Neural cell (in vitro differentiated cells): ENCODE data around the gene ARHGAP10.
"Not testable (repeated sequence)": the region's sequence is repeated elsewhere in the genome, so short reads cannot be mapped to it uniquely, and the experiment has no call there.

ENCODE experiments used
- CTCF ChIP-seq: fragments of 450-650 bp; IDR thresholded peaks from 2 replicates; pipeline ENCODE4 v1.5.1; 2014; ENCODE audit warnings: antibody characterized with exemption, mild to moderate bottlenecking, moderate library complexity; ENCODE audit not compliant: poor library complexity, severe bottlenecking
- EP300 ChIP-seq: fragments of 450-650 bp; conservative IDR thresholded peaks from 2 replicates; pipeline ENCODE4 v1.6.1; 2014; ENCODE audit warnings: antibody characterized with exemption, mild to moderate bottlenecking, moderate library complexity; ENCODE audit not compliant: poor library complexity, severe bottlenecking
- POLR2AphosphoS5 ChIP-seq: IDR thresholded peaks from 2 replicates; pipeline ENCODE4 v1.6.1; 2012

GRCh38 chr4:148083073-148083472, 351.2 kb downstream of the ARHGAP10 start:
- not testable (repeated sequence) for TF ChIP-seq EP300, POLR2AphosphoS5, CTCF
